ENCODE results near the gene FYN. TPM values are rescaled to one million over a fixed set of nuclear protein-coding genes. Genes with fewer than 3 reads are reported as not detected.

FYN gene
- total RNA-seq, 1 experiment from 2014 or later: 18.5 TPM

- no peak overlapping the region for H2AFZ ChIP-seq (ENCODE audit: low read depth, low read length, poor library complexity, severe bottlenecking)
- intact Hi-C loops (cut with micrococcal nuclease): no loop called here
- RAD21 ChIA-PET (ENCODE audit: low non-redundant PET in 1 of 2, low total read pairs in 2 of 2, uncharacterized antibody in 2 of 2, unreplicated experiment in 2 of 2): no interaction called here
Measured at GRCh38 chr6:111752476-111752875, 120.8 kb downstream of the FYN start.

More at GRCh38 chr6:111752476-111752875, 120.8 kb downstream of the FYN start:
- no peaks in the 10 kb centered on the region for H4K20me1 ChIP-seq (ENCODE audit: insufficient read depth)
- no peaks in the 10 kb centered on the region for H3K79me2 ChIP-seq (ENCODE audit: insufficient read depth, low read length)
- H3K4me2 ChIP-seq (ENCODE audit: low read length): no peak overlapping the region
- H3K9me2 ChIP-seq (ENCODE audit: insufficient read depth): no peaks in the 10 kb centered on the region
- TF ChIP-seq SP1 (IDR thresholded peaks at IDR 0.05; ENCODE audit: low read depth): no peak
- no peak for TF ChIP-seq CBX3 (IDR thresholded peaks at IDR 0.05; ENCODE audit: low read depth)
- no peak for TF ChIP-seq SRF (IDR thresholded peaks at IDR 0.05; ENCODE audit: low read depth)
- no peak for TF ChIP-seq EZH2phosphoT487 (IDR thresholded peaks at IDR 0.05; ENCODE audit: borderline replicate concordance)
- TF ChIP-seq CEBPB (IDR thresholded peaks at IDR 0.05; ENCODE audit: low read depth): no peak
- TF ChIP-seq TCF7L2 (IDR thresholded peaks at IDR 0.05; ENCODE audit: borderline replicate concordance, extremely low read depth, insufficient read depth, insufficient read length): no peak
- no peak for TF ChIP-seq RAD21 (IDR thresholded peaks at IDR 0.05; ENCODE audit: low read depth)
- TF ChIP-seq REST (IDR thresholded peaks at IDR 0.05; ENCODE audit: low read depth): no peak
- TF ChIP-seq FOSL1 (IDR thresholded peaks at IDR 0.05; ENCODE audit: low read depth): no peak
- TF ChIP-seq JUND (IDR thresholded peaks at IDR 0.05): no peak
- TF ChIP-seq ZFX (IDR thresholded peaks at IDR 0.05): no peak
- H3K27ac ChIP-seq (ENCODE audit: low read depth, low read length): no peak overlapping the region
- H3K27me3 ChIP-seq (ENCODE audit: insufficient read depth, low read length): no peaks in the 10 kb centered on the region
- no peaks in the 10 kb centered on the region for H3K36me3 ChIP-seq (ENCODE audit: control insufficient read depth in 1 of 2, insufficient read depth in 2 of 2, low read length in 2 of 2)
- no peak for ATAC-seq
- H3K9me3 ChIP-seq (ENCODE audit: control insufficient read depth in 1 of 2, insufficient read depth in 1 of 2, low read depth in 1 of 2, low read length in 2 of 2): no peaks in the 10 kb centered on the region
- no peak overlapping the region for H3K4me3 ChIP-seq (replicated peaks in 1 of 2; ENCODE audit: low read depth in 1 of 2, low read length in 2 of 2)
- H3K9ac ChIP-seq (ENCODE audit: low read length): no peak overlapping the region
- no TSS peak for BruUV-seq (replicated peaks)
- ChIA-PET POLR2A (no interaction called here), CTCF (no interaction called here)
- H3K4me1 ChIP-seq (ENCODE audit: control insufficient read depth in 1 of 2, insufficient read depth in 2 of 2, low read length in 2 of 2): no peaks in the 10 kb centered on the region
- DNase-seq (ENCODE audit: low read depth, low spot score): no peak
